Ascending aorta (tissue), 2 donors: ENCODE measurements around the gene CREBBP. TPM values are rescaled to one million over a fixed set of nuclear protein-coding genes. Genes with fewer than 3 reads are reported as not detected.
"Not testable (repeated sequence)": the region's sequence is repeated elsewhere in the genome, so short reads cannot be mapped to it uniquely, and the experiment has no call there.

ENCODE experiments used
- DNase-seq, 2 donors: peaks; one replicate each; pipeline ENCODE4 v3.0.0-alpha.2; 2019; ENCODE audit warnings: low spot score in 2 of 2
- H3K27ac ChIP-seq, 2 donors: fragments of 200-600 bp; sonication (generic); one replicate each; pipeline ENCODE4 v1.5.1; 2016 to 2017; ENCODE audit warnings: mild to moderate bottlenecking in 1 of 2
- H3K27me3 ChIP-seq: fragments of 200-600 bp; sonication (generic); one replicate; pipeline ENCODE4 v1.5.1; 2017
- H3K36me3 ChIP-seq, 2 donors: fragments of 200-600 bp; sonication (generic); one replicate each; pipeline ENCODE4 v1.5.1; 2016
- H3K4me1 ChIP-seq, 2 donors: fragments of 200-600 bp; sonication (generic); one replicate each; pipeline ENCODE4 v1.5.1; 2016 to 2017; ENCODE audit warnings: mild to moderate bottlenecking in 1 of 2
- H3K4me3 ChIP-seq, 2 donors: fragments of 200-600 bp; sonication (generic); one replicate each; pipeline ENCODE4 v1.5.1; 2016 to 2017; ENCODE audit warnings: mild to moderate bottlenecking in 1 of 2
- H3K9me3 ChIP-seq, 2 donors: fragments of 200-600 bp; sonication (generic); one replicate each; pipeline ENCODE4 v1.5.1; 2016
- CTCF ChIP-seq, 3 experiments: fragments of 200-600 bp in 2 of 3; fragments of 450-650 bp in 1 of 3; sonication (generic) in 2 of 3; IDR thresholded peaks; one replicate each; pipeline ENCODE4 v1.5.1; 2016 to 2019; ENCODE audit warnings: antibody characterized with exemption in 3 of 3, mild to moderate bottlenecking in 1 of 3, moderate library complexity in 1 of 3
- intact Hi-C: fragments of 100-400 bp; cut with DNase I; formaldehyde crosslinking; loops from one replicate; pipeline ENCODE4 v1.15.1; 2023
- total RNA-seq: library from RNA; depleted of rRNA; stranded (reverse); fragments of >200 nt; gene quantifications from one replicate; pipeline ENCODE4 v1.1.0, GENCODE V29; 2016

Gene CREBBP
- total RNA-seq, 1 donor from 2014 or later: 73.7 TPM

- DNase-seq: no peak
- no peak for TF ChIP-seq CTCF (IDR thresholded peaks at IDR 0.05)
- H3K36me3 ChIP-seq: no peaks in the 10 kb centered on the region
- H3K27ac ChIP-seq: no peak overlapping the region
- H3K27me3 ChIP-seq: no peaks in the 10 kb centered on the region
- no peaks in the 10 kb centered on the region for H3K9me3 ChIP-seq
- H3K4me3 ChIP-seq: no peak overlapping the region
- intact Hi-C loops: no loop called here
- no peaks in the 10 kb centered on the region for H3K4me1 ChIP-seq
These were observed 35.1 kb upstream of the CREBBP start for GRCh38 chr16:3915426-3916260.

- H3K36me3 ChIP-seq: no peaks in the 10 kb centered on the region
- no peak for TF ChIP-seq CTCF (IDR thresholded peaks at IDR 0.05)
- DNase-seq: no peak
- H3K4me3 ChIP-seq: no peak overlapping the region
- H3K9me3 ChIP-seq: no peaks in the 10 kb centered on the region
- intact Hi-C loops: no loop called here
- H3K27ac ChIP-seq: no peak overlapping the region
- no peaks in the 10 kb centered on the region for H3K4me1 ChIP-seq
- H3K27me3 ChIP-seq: no peaks in the 10 kb centered on the region
These were observed 32.4 kb upstream of the CREBBP start for GRCh38 chr16:3912897-3913296.

- DNase-seq: no peak
- TF ChIP-seq CTCF (IDR thresholded peaks at IDR 0.05): no peak
- intact Hi-C loops: no loop called here
- Histone ChIP-seq H3K27ac (no peak overlapping the region), H3K4me3 (no peak overlapping the region), H3K27me3 (no peaks in the 10 kb centered on the region), H3K4me1 (no peaks in the 10 kb centered on the region), H3K9me3 (no peaks in the 10 kb centered on the region), H3K36me3 (no peaks in the 10 kb centered on the region)
These were observed 31.9 kb upstream of the CREBBP start for GRCh38 chr16:3912373-3912772.

GRCh38 chr16:3911741-3912140 is 31.2 kb upstream of the CREBBP start:
- intact Hi-C loops, H3K27ac ChIP-seq, DNase-seq, H3K4me3 ChIP-seq, H3K36me3 ChIP-seq, H3K4me1 ChIP-seq, H3K9me3 ChIP-seq, H3K27me3 ChIP-seq: not testable (repeated sequence)

- Histone ChIP-seq H3K4me3 (no peak overlapping the region), H3K27ac (no peak overlapping the region), H3K27me3 (no peaks in the 10 kb centered on the region), H3K4me1 (no peaks in the 10 kb centered on the region), H3K36me3 (no peaks in the 10 kb centered on the region), H3K9me3 (no peaks in the 10 kb centered on the region)
- no peak for DNase-seq
- intact Hi-C loops: no loop called here
- TF ChIP-seq CTCF (IDR thresholded peaks at IDR 0.05): no peak
These were observed 29.5 kb upstream of the CREBBP start for GRCh38 chr16:3909791-3910583.

GRCh38 chr16:3908951-3909437 is 28.5 kb upstream of the CREBBP start:
- Histone ChIP-seq H3K4me3 (no peak overlapping the region), H3K27me3 (no peaks in the 10 kb centered on the region), H3K9me3 (no peaks in the 10 kb centered on the region), H3K36me3 (no peaks in the 10 kb centered on the region), H3K27ac (no peak overlapping the region), H3K4me1 (no peaks in the 10 kb centered on the region)
- intact Hi-C loops: no loop called here
- no peak for TF ChIP-seq CTCF (IDR thresholded peaks at IDR 0.05)
- no peak for DNase-seq
